HepG2 (cell line): ENCODE results near the gene PLOD3.

Experiments
- GLI4 ChIP-seq: sonication (generic); formaldehyde crosslinking; IDR thresholded peaks from 2 replicates; pipeline ENCODE4 v1.5.1; 2020; ENCODE audit warnings: missing genetic modification reagents, mild to moderate bottlenecking, moderate library complexity, borderline replicate concordance
- RAD51 ChIP-seq: fragments of 450-650 bp; IDR thresholded peaks from 2 replicates; pipeline ENCODE4 v1.6.1; 2016; ENCODE audit warnings: borderline replicate concordance
- ZNF263 ChIP-seq: sonication (generic); formaldehyde crosslinking; IDR thresholded peaks from 2 replicates; pipeline ENCODE4 v1.4.0; 2020; ENCODE audit warnings: missing genetic modification reagents
- TF ChIP-seq, protein P1 (sequence below): sonication (generic); formaldehyde crosslinking; IDR thresholded peaks from 2 replicates; pipeline ENCODE4 v1.4.0; 2020; ENCODE audit warnings: missing genetic modification reagents

DNA sequence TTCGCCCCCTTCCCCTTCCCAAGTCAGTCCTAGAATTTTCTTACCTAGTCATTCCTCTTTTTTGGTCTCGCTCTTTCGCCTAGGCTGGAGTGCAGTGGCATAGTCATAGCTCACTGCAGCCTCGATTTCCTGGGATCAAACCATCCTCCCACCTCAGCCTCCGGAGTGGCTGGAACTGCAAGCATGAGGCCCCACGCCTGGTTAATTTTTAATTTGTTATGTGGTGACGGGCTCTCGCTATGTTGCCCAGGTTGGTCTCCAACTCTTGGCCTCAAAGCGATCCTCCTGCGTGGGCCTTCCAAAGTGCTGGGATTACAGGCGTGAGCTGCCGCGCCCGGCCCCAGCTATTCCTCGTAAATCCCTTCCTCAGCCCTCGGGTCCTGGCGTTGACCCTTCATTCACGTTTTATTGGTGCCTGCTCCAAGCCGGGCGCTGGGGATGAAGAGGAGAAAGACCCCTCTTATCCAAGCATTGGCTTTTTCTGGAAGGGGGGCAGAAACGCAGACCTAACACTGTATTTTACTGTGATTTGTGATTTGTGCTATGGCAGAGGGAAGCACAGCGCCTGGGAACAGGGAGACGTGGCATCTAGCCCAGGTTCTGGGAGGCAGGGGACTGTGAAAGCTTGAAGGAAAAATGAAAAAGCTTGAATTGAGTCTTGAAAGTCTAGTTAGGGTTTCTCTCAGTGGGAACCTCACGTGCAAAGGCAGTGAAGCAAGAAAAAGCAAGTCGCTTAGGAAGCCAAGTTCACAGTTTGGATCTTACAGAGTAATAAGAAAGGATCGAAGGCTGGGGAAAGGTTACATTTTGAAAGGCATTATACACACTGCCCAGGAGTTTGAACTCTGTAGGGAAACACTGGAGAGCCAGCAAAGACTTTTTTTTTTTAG, 1.1 kb upstream of the PLOD3 start:
- TF ChIP-seq, protein P1, sequence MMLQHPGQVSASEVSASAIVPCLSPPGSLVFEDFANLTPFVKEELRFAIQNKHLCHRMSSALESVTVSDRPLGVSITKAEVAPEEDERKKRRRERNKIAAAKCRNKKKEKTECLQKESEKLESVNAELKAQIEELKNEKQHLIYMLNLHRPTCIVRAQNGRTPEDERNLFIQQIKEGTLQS (CRISPR knock-in tag) = no peak
- TF ChIP-seq RAD51 (no peak), ZNF263 (CRISPR knock-in tag) (no peak), GLI4 (CRISPR knock-in tag) (peak; percentile 43; the same call in 1 of the 2 replicates)
